ENCODE results near the gene CADPS2.

CADPS2 gene

DNA sequence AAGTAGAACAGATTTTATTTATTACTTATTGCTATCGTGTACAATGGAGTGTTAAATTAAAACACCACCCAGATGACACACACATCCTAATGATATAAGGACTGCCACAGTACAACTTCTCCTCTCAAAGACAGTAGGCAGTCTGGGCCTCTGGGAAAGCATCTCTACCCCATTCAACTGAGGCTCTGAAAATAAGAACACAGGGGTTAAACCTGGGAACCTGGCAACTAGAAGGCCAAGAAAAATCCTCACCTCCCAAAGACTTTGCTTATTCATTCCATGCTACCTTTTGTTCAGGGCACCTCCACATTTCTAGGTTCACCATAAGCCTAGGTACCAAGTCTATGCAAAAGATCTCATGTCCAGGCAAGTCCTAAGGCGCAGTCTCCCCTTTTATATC, 456.3 kb downstream of the CADPS2 start:
- no peak for DNase-seq

GRCh38 chr7:122425731-122426130, 460.5 kb downstream of the CADPS2 start:
- DNase-seq, result no peak

- DNase-seq, result no peak
These were observed 462.7 kb downstream of the CADPS2 start for GRCh38 chr7:122423591-122423990.

DNA sequence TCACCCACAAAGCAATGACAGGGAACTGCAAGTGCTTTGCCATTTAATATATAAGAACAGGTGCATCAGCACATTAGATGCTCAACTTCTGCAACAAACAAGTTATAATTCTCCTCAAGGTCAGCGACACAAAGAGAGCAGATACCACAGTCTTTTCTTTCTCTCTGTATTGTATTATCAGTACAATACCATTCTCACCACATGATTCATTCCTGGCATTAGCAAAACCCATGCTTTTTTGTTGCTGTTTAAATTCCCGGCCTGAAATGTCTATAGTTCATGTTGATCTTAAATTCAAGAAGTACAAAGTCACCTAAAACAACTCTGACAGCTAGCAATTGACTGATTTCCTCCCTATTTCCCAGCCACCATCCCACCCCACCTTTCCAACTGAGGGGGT, 469.9 kb downstream of the CADPS2 start:
- DNase-seq, result no peak

GRCh38 chr7:122415510-122415909, 470.8 kb downstream of the CADPS2 start:
- no peak for DNase-seq

DNA sequence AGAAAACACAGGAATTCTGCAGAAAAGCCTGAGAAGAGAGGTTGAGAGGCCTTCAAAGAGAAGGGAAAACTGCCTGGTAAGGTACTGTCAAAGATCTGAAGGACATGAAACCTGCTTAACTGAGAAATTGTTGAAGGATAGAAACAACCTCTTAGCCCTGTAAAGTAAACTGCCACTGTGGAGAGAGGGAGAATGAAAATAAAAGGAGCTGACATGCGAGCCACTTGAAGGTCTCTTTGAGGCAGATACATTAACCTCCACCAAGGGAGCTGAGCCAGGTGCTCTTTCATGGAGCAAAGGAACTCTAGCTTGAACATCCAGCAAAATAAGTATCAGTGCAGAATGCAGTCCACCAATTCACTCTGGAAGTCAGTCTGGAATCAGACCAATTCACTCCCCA, 472.9 kb downstream of the CADPS2 start:
- DNase-seq, result no peak

- no peak for DNase-seq
These were observed 473.4 kb downstream of the CADPS2 start for GRCh38 chr7:122412883-122413282.

DNA sequence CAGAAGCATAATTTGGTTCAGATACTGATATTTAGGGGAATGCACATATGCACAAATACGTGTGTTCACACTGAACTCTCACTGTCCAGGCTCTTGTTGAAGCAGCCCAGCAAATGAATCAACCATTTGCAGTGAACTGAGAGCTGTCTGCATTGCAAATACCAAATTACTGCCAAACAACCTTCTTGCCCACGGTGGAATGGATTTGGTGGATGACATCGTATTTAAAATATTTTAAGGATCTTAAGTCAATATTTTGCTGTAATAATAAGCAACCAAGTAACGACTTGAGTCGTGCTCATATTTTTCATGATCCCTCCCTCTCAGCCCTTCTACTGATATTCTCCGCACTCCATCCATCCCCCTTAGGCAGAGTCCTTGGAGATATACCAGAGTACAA, 473.8 kb downstream of the CADPS2 start:
- DNase-seq, result no peak

- DNase-seq, result no peak
These were observed 479.1 kb downstream of the CADPS2 start for GRCh38 chr7:122407195-122407594.

- no peak for DNase-seq
These were observed 483.1 kb downstream of the CADPS2 start for GRCh38 chr7:122403113-122403512.

GRCh38 chr7:122402235-122402634, 484.0 kb downstream of the CADPS2 start:
- DNase-seq, result no peak

- DNase-seq, result no peak
These were observed 488.9 kb downstream of the CADPS2 start for GRCh38 chr7:122397381-122397780.

DNA sequence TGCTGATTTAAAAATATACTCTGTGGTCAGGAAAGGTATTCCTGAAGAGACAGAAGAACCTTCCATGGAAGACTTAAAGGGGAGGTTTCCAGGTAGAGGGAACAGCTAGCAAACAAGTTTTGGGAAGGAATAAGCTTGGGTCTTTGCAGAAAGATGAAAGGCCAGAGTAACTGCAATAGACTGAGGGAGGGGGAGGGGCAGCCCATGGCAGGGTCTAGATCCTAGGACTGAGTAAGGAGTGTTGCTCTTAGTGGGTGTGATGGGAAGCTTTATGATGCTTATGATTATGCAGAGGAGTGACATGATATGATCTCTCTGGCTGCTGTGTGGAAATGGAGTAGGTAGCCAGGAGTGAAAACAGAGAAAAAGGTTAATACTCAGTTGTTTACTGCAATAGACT, 491.7 kb downstream of the CADPS2 start:
- DNase-seq, result no peak

- no peak for DNase-seq
These were observed 501.7 kb downstream of the CADPS2 start for GRCh38 chr7:122384528-122384927.

GRCh38 chr7:122383934-122384333, 502.3 kb downstream of the CADPS2 start:
- DNase-seq, result no peak

DNA sequence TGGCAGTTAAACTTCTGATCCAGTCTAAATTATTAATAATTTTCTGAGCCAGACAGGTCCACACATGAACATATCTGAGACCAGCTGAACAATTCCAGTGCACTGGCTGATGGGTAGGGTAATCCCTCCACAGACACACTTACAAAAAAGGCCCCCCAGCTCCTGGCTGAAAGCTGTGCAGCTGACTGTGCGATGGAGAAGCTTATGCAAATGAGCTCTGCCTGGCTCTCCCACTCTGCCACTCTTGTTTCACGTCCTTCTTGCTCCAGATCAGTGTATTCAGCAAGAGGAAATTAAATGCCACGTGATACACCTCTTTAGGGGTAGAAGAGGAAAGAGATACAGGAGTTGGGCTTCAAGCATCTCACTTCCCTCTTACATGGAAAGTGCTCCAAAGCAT, 505.3 kb downstream of the CADPS2 start:
- no peak for DNase-seq

GRCh38 chr7:122379491-122379890, 506.8 kb downstream of the CADPS2 start:
- DNase-seq, result no peak

DNA sequence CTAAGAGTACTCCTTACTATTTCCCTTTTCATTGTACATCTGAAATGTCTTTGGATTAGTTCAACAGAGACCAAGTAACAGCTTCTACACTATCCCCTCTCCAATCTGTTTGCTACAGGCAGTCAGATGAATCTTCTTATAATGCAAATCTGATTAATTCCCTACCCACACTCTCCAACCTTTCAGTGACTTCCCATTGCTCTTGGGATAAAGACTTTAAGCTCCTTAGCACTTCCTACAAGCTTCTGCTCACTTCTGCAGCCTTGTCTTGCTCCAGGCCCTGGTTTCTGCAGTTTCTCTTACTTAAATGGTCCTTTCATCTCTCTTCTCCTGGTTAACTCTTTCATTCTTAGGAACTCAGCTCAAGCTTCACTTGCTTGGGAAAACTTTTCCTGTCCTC, 516.5 kb downstream of the CADPS2 start:
- no peak for DNase-seq

DNA sequence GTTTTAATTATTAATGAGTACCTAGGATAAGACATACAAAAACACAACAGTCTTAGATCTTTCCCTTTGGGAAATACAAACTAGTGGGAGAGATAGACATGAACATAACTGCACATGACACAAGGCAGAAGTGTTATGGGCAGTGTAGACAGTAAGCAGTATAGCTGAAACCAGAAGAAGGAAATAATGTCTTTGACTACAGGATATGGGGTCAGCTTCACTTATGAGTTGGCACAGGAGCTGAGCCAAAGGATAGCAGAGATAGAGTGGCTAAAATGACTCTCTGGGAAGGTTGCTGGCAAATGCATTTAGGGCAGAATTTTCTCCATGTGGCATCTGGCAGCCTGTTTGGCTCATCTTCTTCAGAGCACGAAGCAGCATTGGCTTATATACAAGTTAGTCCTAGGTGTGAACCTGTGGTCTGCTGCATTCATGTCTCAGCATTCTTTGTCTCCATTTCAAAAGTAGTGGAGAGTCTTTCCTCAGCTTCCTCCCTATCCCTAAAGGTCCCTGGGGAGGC, 521.4 kb downstream of the CADPS2 start:
- DNase-seq, result no peak

GRCh38 chr7:122363144-122363543, 523.1 kb downstream of the CADPS2 start:
- no peak for DNase-seq

- no peak for DNase-seq
These were observed 523.8 kb downstream of the CADPS2 start for GRCh38 chr7:122362473-122362872.

- no peak for DNase-seq
These were observed 531.6 kb downstream of the CADPS2 start for GRCh38 chr7:122354656-122355055.

DNA sequence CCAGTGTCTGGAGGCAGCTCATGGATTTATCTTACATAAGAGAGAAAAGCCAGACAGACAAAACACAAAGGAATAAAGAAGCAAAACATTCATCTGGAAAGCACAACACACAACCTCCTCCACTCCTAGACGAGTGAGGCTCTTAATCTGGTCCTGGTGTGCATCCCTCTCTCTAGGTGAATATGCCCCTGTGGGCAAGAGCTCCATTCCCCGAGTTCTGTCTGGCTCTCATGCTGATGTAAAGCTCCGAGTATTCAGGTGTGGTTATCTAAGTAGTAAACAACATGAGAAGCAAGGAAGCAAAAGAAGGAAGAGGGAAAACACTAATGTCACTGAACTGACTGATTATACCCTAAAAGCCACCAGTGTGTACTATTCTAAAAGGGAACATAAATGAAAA, 533.8 kb downstream of the CADPS2 start:
- DNase-seq, result no peak

GRCh38 chr7:122350701-122351100, 535.6 kb downstream of the CADPS2 start:
- DNase-seq, result no peak

- DNase-seq, result no peak
These were observed 542.0 kb downstream of the CADPS2 start for GRCh38 chr7:122344303-122344620.

All from activated CD4-positive, alpha-beta T cell treated with anti-CD3 and anti-CD28 coated beads, Interleukin-2, amount 50 U/mL, for 4 hours (primary cell).